ENCODE results near the gene CECR2. TPM values are rescaled to one million over a fixed set of nuclear protein-coding genes. Genes with fewer than 3 reads are reported as not detected.

Gene CECR2
- polyA plus RNA-seq, 1 of the 3 experiments (the other 2 are of a cell fraction), result not detected

- Histone ChIP-seq H3K9me2 (no peaks in the 10 kb centered on the region), H3K27ac (ENCODE audit: low read depth in 2 of 2, low read length in 1 of 2) (no peak within 1 kb of the TSS), H4K20me1 (ENCODE audit: insufficient read depth) (no peaks in the 10 kb centered on the region), H2AFZ (ENCODE audit: low read depth) (no peak within 1 kb of the TSS), H3F3A (replicated peaks; ENCODE audit: insufficient read depth) (no peaks in the 10 kb centered on the region), H3K36me3 (replicated peaks in 1 of 2; ENCODE audit: control insufficient read depth in 1 of 2, insufficient read depth in 2 of 2, low read length in 1 of 2) (no peaks in the 10 kb centered on the region), H3K4me1 (ENCODE audit: control insufficient read depth in 1 of 2, insufficient read depth in 2 of 2, low read depth in 1 of 2, low read length in 1 of 2) (no peaks in the 10 kb centered on the region), H3K9ac (no peak within 1 kb of the TSS), H3K4me2 (no peak within 1 kb of the TSS), H3K79me2 (ENCODE audit: insufficient read depth) (no peaks in the 10 kb centered on the region), H3K9me3 (no peaks in the 10 kb centered on the region), H3K27me3 (ENCODE audit: insufficient read depth) (no peaks in the 10 kb centered on the region; the same call in 1 of the 2 replicates), H3K4me3 (ENCODE audit: low read depth in 2 of 2, low read length in 1 of 2) (no peak within 1 kb of the TSS)
- ChIA-PET CTCF (interaction anchor here (2.4 kb wide), 1 partner anchor 8 kb away, joined by 5 read pairs; no protein-coding TSS in a partner anchor), POLR2A (interaction anchor here (0.6 kb wide), 1 partner anchor 78 kb away, joined by 4 read pairs; no protein-coding TSS in a partner anchor)
- TF ChIP-seq SIN3A (IDR thresholded peaks at IDR 0.05; ENCODE audit: borderline replicate concordance, low read depth, low read length) (no peak), CTCF (IDR thresholded peaks at IDR 0.05) (peak; percentile 10; the same call in 1 of the 2 replicates)
- DNase-seq, result no peak
- WGBS (ENCODE audit: low lambda C conversion rate), result 68% methylated on average over 17 of the region's 17 CpGs
Observed at GRCh38 chr22:17562906-17563870, 193.9 kb downstream of the CECR2 start, which contains the start of gene SLC25A18. SLC25A18 (plus strand) TSS chr22:17563498; CDS start chr22:17579945, 16,447 bp downstream.

- H4K20me1 ChIP-seq (ENCODE audit: insufficient read depth), result no peaks in the 10 kb centered on the region
- H2AFZ ChIP-seq (ENCODE audit: low read depth), result no peak overlapping the region
- H3K27ac ChIP-seq (ENCODE audit: low read depth in 2 of 2, low read length in 1 of 2), result no peak overlapping the region
- H3K4me2 ChIP-seq, result no peak overlapping the region
- DNase-seq, result no peak
- no peaks in the 10 kb centered on the region for H3K79me2 ChIP-seq (ENCODE audit: insufficient read depth)
- 81% methylated on average over 11 of the region's 11 CpGs for WGBS (ENCODE audit: low lambda C conversion rate)
- no peaks in the 10 kb centered on the region for H3K36me3 ChIP-seq (replicated peaks in 1 of 2; ENCODE audit: control insufficient read depth in 1 of 2, insufficient read depth in 2 of 2, low read length in 1 of 2)
- no peaks in the 10 kb centered on the region for H3K9me3 ChIP-seq
- H3K4me1 ChIP-seq (ENCODE audit: control insufficient read depth in 1 of 2, insufficient read depth in 2 of 2, low read depth in 1 of 2, low read length in 1 of 2), result no peaks in the 10 kb centered on the region
- ChIA-PET CTCF (interaction anchor here (0.6 to 2.4 kb wide), 2 partner anchors 8 to 66 kb away, joined by 3 to 5 read pairs; no protein-coding TSS in a partner anchor), POLR2A (no interaction called here)
- H3K9me2 ChIP-seq, result no peaks in the 10 kb centered on the region
- no peaks in the 10 kb centered on the region for H3F3A ChIP-seq (replicated peaks; ENCODE audit: insufficient read depth)
- H3K27me3 ChIP-seq (ENCODE audit: insufficient read depth), result no peaks in the 10 kb centered on the region; the same call in 1 of the 2 replicates
- no peak overlapping the region for H3K4me3 ChIP-seq (ENCODE audit: low read depth in 2 of 2, low read length in 1 of 2)
- no peak overlapping the region for H3K9ac ChIP-seq
- no peak for TF ChIP-seq GABPA (IDR thresholded peaks at IDR 0.05; ENCODE audit: low read depth)
- TF ChIP-seq RFX5 (IDR thresholded peaks at IDR 0.05; ENCODE audit: low read length), result no peak
- no peak for TF ChIP-seq NRF1 (IDR thresholded peaks at IDR 0.05; ENCODE audit: low read depth, low read length)
- no peak for TF ChIP-seq SMC3 (IDR thresholded peaks at IDR 0.05; ENCODE audit: low read depth, low read length)
- TF ChIP-seq TEAD4 (IDR thresholded peaks at IDR 0.05; ENCODE audit: borderline replicate concordance, insufficient read depth), result no peak
- TF ChIP-seq ZBTB33 (IDR thresholded peaks at IDR 0.05; ENCODE audit: borderline replicate concordance, low read depth), result no peak
- TF ChIP-seq USF2 (IDR thresholded peaks at IDR 0.05; ENCODE audit: borderline replicate concordance, low read depth, low read length), result no peak
- no peak for TF ChIP-seq SIN3A (IDR thresholded peaks at IDR 0.05; ENCODE audit: borderline replicate concordance, low read depth, low read length)
- no peak for TF ChIP-seq JUND (IDR thresholded peaks at IDR 0.05)
- no peak for TF ChIP-seq MAX (IDR thresholded peaks at IDR 0.05; ENCODE audit: low read depth)
- TF ChIP-seq TCF12 (IDR thresholded peaks at IDR 0.05), result no peak
- no peak for TF ChIP-seq NFIC (IDR thresholded peaks at IDR 0.05; ENCODE audit: borderline replicate concordance)
- no peak for TF ChIP-seq RXRA (IDR thresholded peaks at IDR 0.05; ENCODE audit: borderline replicate concordance, low read depth)
- no peak for TF ChIP-seq FOXM1 (IDR thresholded peaks at IDR 0.05; ENCODE audit: low read depth)
- TF ChIP-seq GATA2 (CRISPR knock-in tag; IDR thresholded peaks at IDR 0.05), result no peak
- no peak for TF ChIP-seq FOXJ3 (CRISPR knock-in tag; IDR thresholded peaks at IDR 0.05)
Observed at GRCh38 chr22:17563936-17564391, 194.7 kb downstream of the CECR2 start.
